ENCODE measurements around the gene AARSD1. TPM values are rescaled to one million over a fixed set of nuclear protein-coding genes. Genes with fewer than 3 reads are reported as not detected.
"Not testable (repeated sequence)": the region's sequence is repeated elsewhere in the genome, so short reads cannot be mapped to it uniquely, and the experiment has no call there.

AARSD1 gene
- total and polyA plus RNA-seq, 7 donors = 29.7 to 68.1 (median 54.6) TPM

GRCh38 chr17:42997984-42998938 is 34.0 kb upstream of the AARSD1 start, which contains the start of gene RPL27:
Gene RPL27 (plus strand): TSS chr17:42998419. CDS start chr17:42998751, 332 bp downstream.
- peak; percentile 97 to 98 (median 98) for ATAC-seq
- Histone ChIP-seq H3K4me3 (peak within 1 kb of the TSS; percentile 93), H3K9me3 (no peaks in the 10 kb centered on the region), H3K36me3 (ENCODE audit: insufficient read depth in 1 of 2, low read depth in 1 of 2) (peaks cover 4 to 55% of the 10 kb centered on the region in 2 donors), H3K27ac (peak within 1 kb of the TSS; percentile 96), H3K4me1 (peaks cover 21% of the 10 kb centered on the region), H3K27me3 (ENCODE audit: insufficient read depth in 3 of 3, low read length in 2 of 3) (no peaks in the 10 kb centered on the region)
- WGBS, 3 donors = 0 to 1% (median 0%) methylated on average over 49 of the region's 49 CpGs
- peak; percentile 98 to 99 for DNase-seq
- TF ChIP-seq, protein P1, sequence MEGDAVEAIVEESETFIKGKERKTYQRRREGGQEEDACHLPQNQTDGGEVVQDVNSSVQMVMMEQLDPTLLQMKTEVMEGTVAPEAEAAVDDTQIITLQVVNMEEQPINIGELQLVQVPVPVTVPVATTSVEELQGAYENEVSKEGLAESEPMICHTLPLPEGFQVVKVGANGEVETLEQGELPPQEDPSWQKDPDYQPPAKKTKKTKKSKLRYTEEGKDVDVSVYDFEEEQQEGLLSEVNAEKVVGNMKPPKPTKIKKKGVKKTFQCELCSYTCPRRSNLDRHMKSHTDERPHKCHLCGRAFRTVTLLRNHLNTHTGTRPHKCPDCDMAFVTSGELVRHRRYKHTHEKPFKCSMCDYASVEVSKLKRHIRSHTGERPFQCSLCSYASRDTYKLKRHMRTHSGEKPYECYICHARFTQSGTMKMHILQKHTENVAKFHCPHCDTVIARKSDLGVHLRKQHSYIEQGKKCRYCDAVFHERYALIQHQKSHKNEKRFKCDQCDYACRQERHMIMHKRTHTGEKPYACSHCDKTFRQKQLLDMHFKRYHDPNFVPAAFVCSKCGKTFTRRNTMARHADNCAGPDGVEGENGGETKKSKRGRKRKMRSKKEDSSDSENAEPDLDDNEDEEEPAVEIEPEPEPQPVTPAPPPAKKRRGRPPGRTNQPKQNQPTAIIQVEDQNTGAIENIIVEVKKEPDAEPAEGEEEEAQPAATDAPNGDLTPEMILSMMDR (IDR thresholded peaks at IDR 0.05) = peak; percentile 93
- intact Hi-C loops (cut with DNase I) = loop anchor here in 1 of 2 donors (1.0 kb wide), 1 partner anchor 17 kb away; no protein-coding TSS in a partner anchor

DNA sequence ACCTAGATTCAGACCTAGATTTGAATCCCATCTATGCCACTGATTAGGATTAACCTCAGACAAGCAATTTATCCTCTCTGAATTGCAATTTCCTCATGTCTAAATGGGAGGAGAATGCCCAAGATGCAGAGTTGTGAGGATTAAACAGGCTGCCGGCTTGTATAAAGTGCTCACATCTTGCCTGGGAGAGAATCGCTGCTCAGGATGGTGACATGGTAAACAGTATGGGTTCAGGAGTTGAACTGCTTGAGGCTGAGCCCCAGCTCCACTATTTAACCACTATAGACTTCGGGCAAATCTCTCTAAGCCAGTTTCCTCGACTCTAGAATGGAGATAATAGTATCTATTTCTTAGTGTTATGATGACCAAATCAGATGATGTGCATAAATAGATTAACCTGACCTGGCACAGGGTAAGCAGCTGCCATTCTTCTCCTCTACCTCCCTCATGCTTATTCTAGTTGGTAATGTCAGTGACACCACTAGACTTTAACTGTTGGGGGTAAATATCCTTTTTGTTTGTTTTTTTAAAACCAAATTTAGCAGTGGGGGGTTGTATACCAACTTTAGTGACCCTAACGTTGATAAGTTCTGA is 33.2 kb upstream of the AARSD1 start:
- Histone ChIP-seq H3K4me3 (peak overlapping the region; percentile 93), H3K27me3 (ENCODE audit: insufficient read depth in 3 of 3, low read length in 2 of 3) (no peaks in the 10 kb centered on the region), H3K9me3 (no peaks in the 10 kb centered on the region), H3K4me1 (peaks cover 21% of the 10 kb centered on the region), H3K27ac (peak overlapping the region; percentile 96), H3K36me3 (ENCODE audit: insufficient read depth in 1 of 2, low read depth in 1 of 2) (peaks cover 6 to 55% of the 10 kb centered on the region in 2 donors)
- DNase-seq (no peak), ATAC-seq (peak in 2 of 4 donors; percentile 5 to 6)
- WGBS, 3 donors = 23 to 29% (median 24%) methylated on average over 5 of the region's 5 CpGs
- TF ChIP-seq, protein P1 (IDR thresholded peaks at IDR 0.05) = no peak
- intact Hi-C loops (cut with DNase I) = no loop called here

GRCh38 chr17:42993913-42994312 is 29.7 kb upstream of the AARSD1 start:
- H3K9me3 ChIP-seq; intact Hi-C loops (cut with DNase I); H3K27me3 ChIP-seq (ENCODE audit: insufficient read depth in 3 of 3, low read length in 2 of 3); DNase-seq; H3K27ac ChIP-seq; H3K4me1 ChIP-seq; ATAC-seq; H3K4me3 ChIP-seq: not testable (repeated sequence)
- peaks cover 11 to 58% of the 10 kb centered on the region in 2 donors for H3K36me3 ChIP-seq (ENCODE audit: insufficient read depth in 1 of 2, low read depth in 1 of 2)
- 83 to 86% (median 84%) methylated on average over 10 of the region's 10 CpGs for WGBS, 3 donors

DNA sequence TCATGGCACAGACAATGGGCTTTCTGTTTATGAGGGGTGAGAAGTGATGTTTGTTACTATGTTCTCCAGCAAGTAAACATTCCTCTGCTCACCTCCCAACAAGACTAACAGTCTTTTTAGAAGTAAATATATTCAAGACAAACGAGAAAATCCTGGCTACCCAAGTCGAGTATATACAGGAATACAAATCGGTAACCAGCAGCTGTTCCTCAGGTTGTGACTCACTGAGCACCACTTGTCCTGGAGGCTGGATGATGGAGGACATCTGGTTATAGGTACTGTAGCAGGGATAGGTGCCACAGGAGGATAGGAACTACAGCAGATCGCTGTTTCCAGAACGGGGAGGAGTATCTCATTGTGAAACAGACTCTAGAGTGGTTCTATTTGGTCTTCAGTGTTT is 28.6 kb upstream of the AARSD1 start:
- DNase-seq = no peak
- intact Hi-C loops (cut with DNase I) = no loop called here
- H3K4me3 ChIP-seq = no peak overlapping the region
- peaks cover 11 to 68% of the 10 kb centered on the region in 2 donors for H3K36me3 ChIP-seq (ENCODE audit: insufficient read depth in 1 of 2, low read depth in 1 of 2)
- no peaks in the 10 kb centered on the region for H3K9me3 ChIP-seq
- ATAC-seq = no peak
- no peaks in the 10 kb centered on the region for H3K27me3 ChIP-seq (ENCODE audit: insufficient read depth in 3 of 3, low read length in 2 of 3)
- TF ChIP-seq, protein P1 (IDR thresholded peaks at IDR 0.05) = no peak
- H3K4me1 ChIP-seq = no peaks in the 10 kb centered on the region
- WGBS, 3 donors = 77 to 90% (median 79%) methylated on average over 5 of the region's 5 CpGs
- H3K27ac ChIP-seq = no peak overlapping the region

GRCh38 chr17:42991471-42991870 is 27.2 kb upstream of the AARSD1 start:
- Histone ChIP-seq H3K4me3 (no peak overlapping the region), H3K4me1 (no peaks in the 10 kb centered on the region), H3K36me3 (ENCODE audit: insufficient read depth in 1 of 2, low read depth in 1 of 2) (peaks cover 14 to 82% of the 10 kb centered on the region in 2 donors), H3K9me3 (no peaks in the 10 kb centered on the region), H3K27ac (no peak overlapping the region), H3K27me3 (ENCODE audit: insufficient read depth in 3 of 3, low read length in 2 of 3) (no peaks in the 10 kb centered on the region)
- DNase-seq (no peak), ATAC-seq (peak in 1 of 4 donors; percentile 18)
- TF ChIP-seq, protein P1 (IDR thresholded peaks at IDR 0.05) = no peak
- intact Hi-C loops (cut with DNase I) = no loop called here
- 94 to 97% (median 96%) methylated on average over 6 of the region's 6 CpGs for WGBS, 3 donors
